Mesenchymal stem cell (in vitro differentiated cells and primary cell): ENCODE measurements around the gene DDX27.

Experiments
- DNase-seq: peaks from one replicate; pipeline ENCODE4 v3.0.0-alpha.2; 2013
- H2AFZ ChIP-seq: one replicate; pipeline ENCODE4 v1.6.1; 2013; ENCODE audit warnings: low read depth, mild to moderate bottlenecking, control low read depth, inconsistent platforms, low read length, moderate library complexity
- H2AK5ac ChIP-seq: 2 replicates; pipeline ENCODE4 v1.6.1; 2013; ENCODE audit warnings: low read length, moderate library complexity, mild to moderate bottlenecking, inconsistent platforms; ENCODE audit not compliant: severe bottlenecking
- H2BK120ac ChIP-seq: one replicate; pipeline ENCODE4 v1.6.1; 2013; ENCODE audit warnings: low read depth, mild to moderate bottlenecking, inconsistent platforms, low read length, moderate library complexity
- H2BK12ac ChIP-seq, 2 experiments: one replicate each; pipeline ENCODE4 v1.6.1; 2013; ENCODE audit warnings: inconsistent platforms in 2 of 2, low read length in 2 of 2, mild to moderate bottlenecking in 2 of 2, moderate library complexity in 2 of 2, control low read depth in 1 of 2
- H2BK15ac ChIP-seq: one replicate; pipeline ENCODE4 v1.6.1; 2013; ENCODE audit warnings: mild to moderate bottlenecking, low read depth, inconsistent platforms; ENCODE audit not compliant: poor library complexity, severe bottlenecking
- H2BK5ac ChIP-seq: 2 replicates; pipeline ENCODE4 v1.6.1; 2013; ENCODE audit warnings: low read depth, mild to moderate bottlenecking, low read length, control low read depth, inconsistent platforms; ENCODE audit not compliant: poor library complexity, severe bottlenecking
- H3K14ac ChIP-seq, 2 experiments: one replicate each; pipeline ENCODE4 v1.6.1; 2013; ENCODE audit warnings: inconsistent platforms in 2 of 2, low read length in 2 of 2, control low read depth in 1 of 2, mild to moderate bottlenecking in 1 of 2, moderate library complexity in 1 of 2
- H3K18ac ChIP-seq, 2 experiments: one replicate each; pipeline ENCODE4 v1.6.1; 2013; ENCODE audit warnings: inconsistent platforms in 2 of 2, low read length in 2 of 2, control low read depth in 1 of 2, low read depth in 1 of 2, mild to moderate bottlenecking in 1 of 2
- H3K23ac ChIP-seq, 2 experiments: one replicate each; pipeline ENCODE4 v1.6.1; 2013; ENCODE audit warnings: inconsistent platforms in 2 of 2, low read length in 2 of 2, mild to moderate bottlenecking in 2 of 2, moderate library complexity in 2 of 2, control low read depth in 1 of 2
- H3K27ac ChIP-seq: 2 replicates; pipeline ENCODE4 v1.5.1; 2013; ENCODE audit warnings: mild to moderate bottlenecking, moderate library complexity, low read length, control low read depth, inconsistent platforms; ENCODE audit not compliant: poor library complexity, severe bottlenecking
- H3K27me3 ChIP-seq, 2 experiments: 2 replicates each; pipeline versions ENCODE4 v1.6.1 to v1.7.0; 2013; ENCODE audit warnings: low read length in 2 of 2, mild to moderate bottlenecking in 2 of 2, moderate library complexity in 2 of 2, control low read depth in 1 of 2, inconsistent platforms in 1 of 2; ENCODE audit not compliant: control insufficient read depth in 1 of 2, insufficient read depth in 1 of 2
- H3K36me3 ChIP-seq, 2 experiments: 2 replicates each; pipeline versions ENCODE4 v1.6.1 to v1.7.0; 2013; ENCODE audit warnings: low read length in 2 of 2, control low read depth in 1 of 2, inconsistent platforms in 1 of 2, low read depth in 1 of 2, mild to moderate bottlenecking in 1 of 2; ENCODE audit not compliant: insufficient read depth in 2 of 2, control insufficient read depth in 1 of 2
- H3K4ac ChIP-seq, 2 experiments: one replicate each; pipeline ENCODE4 v1.6.1; 2013; ENCODE audit warnings: inconsistent platforms in 2 of 2, low read length in 2 of 2, mild to moderate bottlenecking in 2 of 2, moderate library complexity in 2 of 2, control low read depth in 1 of 2, low read depth in 1 of 2
- H3K4me1 ChIP-seq: 2 replicates; pipeline ENCODE4 v1.6.1; 2013; ENCODE audit warnings: low read depth, low read length, control low read depth; ENCODE audit not compliant: control insufficient read depth, insufficient read depth
- H3K4me2 ChIP-seq: 2 replicates; pipeline ENCODE4 v1.6.1; 2013; ENCODE audit warnings: low read length, mild to moderate bottlenecking, inconsistent platforms; ENCODE audit not compliant: poor library complexity, severe bottlenecking
- H3K4me3 ChIP-seq, 2 experiments: 2 replicates each; pipeline versions ENCODE4 v1.5.1 to v1.7.0; 2013; ENCODE audit warnings: low read length in 2 of 2, mild to moderate bottlenecking in 2 of 2, control low read depth in 1 of 2, low read depth in 1 of 2; ENCODE audit not compliant: insufficient read depth in 1 of 2
- H3K79me1 ChIP-seq: replicated peaks from 2 replicates; pipeline ENCODE4 v1.6.1; 2013; ENCODE audit warnings: mild to moderate bottlenecking, control low read depth, low read length, inconsistent platforms; ENCODE audit not compliant: poor library complexity, severe bottlenecking
- H3K9ac ChIP-seq: 2 replicates; pipeline ENCODE4 v1.7.0; 2013; ENCODE audit warnings: mild to moderate bottlenecking, low read length, moderate library complexity
- H3K9me3 ChIP-seq: 2 replicates; pipeline ENCODE4 v1.7.0; 2013; ENCODE audit warnings: mild to moderate bottlenecking, low read length; ENCODE audit not compliant: control insufficient read depth
- H4K8ac ChIP-seq: one replicate; pipeline ENCODE4 v1.6.1; 2013; ENCODE audit warnings: inconsistent platforms, mild to moderate bottlenecking, low read length, moderate library complexity
- H4K91ac ChIP-seq: one replicate; pipeline ENCODE4 v1.6.1; 2013; ENCODE audit warnings: mild to moderate bottlenecking, low read length, inconsistent platforms
- WGBS: methylation state at CpG from one replicate; pipeline ENCODE4 v1.1.7; 2013; ENCODE audit warnings: mixed read lengths; 5-methylcytosine and 5-hydroxymethylcytosine counted together
- small RNA-seq: library from polyadenylated mRNA; stranded (forward); fragments of <200 nt; extraction: miRNeasy Mini kit (QIAGEN cat#:217004); gene quantifications from one replicate; pipeline ENCODE3, GENCODE V24; 2013; ENCODE audit warnings: low read depth

Gene DDX27

DNA sequence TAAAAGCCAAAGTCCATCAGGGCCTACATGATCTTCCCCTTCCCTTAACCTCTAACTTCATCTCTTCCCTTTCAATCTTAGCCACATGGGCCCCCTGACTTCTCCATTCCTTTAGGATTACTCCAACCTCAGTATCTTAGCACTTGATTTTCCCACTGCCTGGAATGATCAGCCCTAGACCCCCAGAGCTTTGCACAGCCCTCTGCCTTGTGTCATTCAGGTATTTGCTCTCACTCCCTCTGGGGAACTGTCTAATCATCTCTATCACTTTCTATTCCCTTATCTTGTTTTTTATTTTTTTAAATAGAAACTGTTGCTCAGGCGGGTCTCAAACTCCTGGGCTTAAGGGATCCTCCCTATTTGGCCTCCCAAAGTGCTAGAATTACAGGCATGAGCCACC, 72.0 kb downstream of the DDX27 start:
- Histone ChIP-seq H3K9me3 (peaks cover 10% of the 10 kb centered on the region), H3K4me2 (no peak overlapping the region), H2AK5ac (no peak overlapping the region), H2BK5ac (no peak overlapping the region), H3K9ac (no peak overlapping the region), H3K36me3 (peaks cover 49 to 61% of the 10 kb centered on the region in 2 experiments), H3K14ac (no peak overlapping the region), H2BK15ac (no peak overlapping the region), H2BK12ac (no peak overlapping the region), H3K4me3 (no peak overlapping the region), H4K91ac (no peak overlapping the region), H3K4me1 (peaks cover 2% of the 10 kb centered on the region), H3K27ac (no peak overlapping the region), H2AFZ (no peak overlapping the region), H3K79me1 (no peaks in the 10 kb centered on the region), H3K23ac (no peak overlapping the region), H2BK120ac (no peak overlapping the region), H3K4ac (no peak overlapping the region), H4K8ac (no peak overlapping the region), H3K18ac (no peak overlapping the region), H3K27me3 (no peaks in the 10 kb centered on the region)
- peak; percentile 10 for DNase-seq
- WGBS = 100% methylated on average over 1 of the region's 1 CpG

DNA sequence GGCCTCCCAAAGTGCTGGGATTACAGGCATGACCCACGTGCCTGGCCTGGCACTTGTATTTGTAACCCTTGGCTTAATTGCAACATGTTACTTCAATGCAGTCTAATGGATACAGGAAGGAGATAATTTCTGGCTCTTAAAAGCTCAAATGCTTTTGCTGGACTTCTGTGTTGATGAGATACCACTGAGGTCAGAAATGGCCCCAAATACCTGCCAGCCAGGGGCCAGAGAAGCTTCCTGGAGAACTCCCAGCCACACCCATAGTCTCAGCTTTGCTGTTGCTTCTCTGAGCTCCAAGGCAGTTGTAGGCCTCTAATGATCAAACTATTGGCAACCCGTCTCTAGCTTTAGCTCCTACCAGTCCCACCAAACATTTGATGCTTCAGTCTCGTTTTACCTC, 72.8 kb downstream of the DDX27 start:
- H4K91ac ChIP-seq = no peak overlapping the region
- H3K9ac ChIP-seq = no peak overlapping the region
- H3K23ac ChIP-seq = no peak overlapping the region
- no peak overlapping the region for H3K14ac ChIP-seq
- DNase-seq = no peak
- no peak overlapping the region for H2BK15ac ChIP-seq
- no peaks in the 10 kb centered on the region for H3K79me1 ChIP-seq
- H3K9me3 ChIP-seq = peaks cover 2% of the 10 kb centered on the region
- no peak overlapping the region for H3K18ac ChIP-seq
- no peaks in the 10 kb centered on the region for H3K27me3 ChIP-seq
- no peak overlapping the region for H2BK120ac ChIP-seq
- H3K4me3 ChIP-seq = no peak overlapping the region
- no peak overlapping the region for H2BK5ac ChIP-seq
- H2AK5ac ChIP-seq = no peak overlapping the region
- peaks cover 41 to 53% of the 10 kb centered on the region in 2 experiments for H3K36me3 ChIP-seq
- no peak overlapping the region for H3K4ac ChIP-seq
- 89% methylated on average over 3 of the region's 3 CpGs for WGBS
- H3K4me2 ChIP-seq = no peak overlapping the region
- peaks cover 2% of the 10 kb centered on the region for H3K4me1 ChIP-seq
- no peak overlapping the region for H4K8ac ChIP-seq
- H3K27ac ChIP-seq = no peak overlapping the region
- no peak overlapping the region for H2AFZ ChIP-seq
- H2BK12ac ChIP-seq = no peak overlapping the region

DNA sequence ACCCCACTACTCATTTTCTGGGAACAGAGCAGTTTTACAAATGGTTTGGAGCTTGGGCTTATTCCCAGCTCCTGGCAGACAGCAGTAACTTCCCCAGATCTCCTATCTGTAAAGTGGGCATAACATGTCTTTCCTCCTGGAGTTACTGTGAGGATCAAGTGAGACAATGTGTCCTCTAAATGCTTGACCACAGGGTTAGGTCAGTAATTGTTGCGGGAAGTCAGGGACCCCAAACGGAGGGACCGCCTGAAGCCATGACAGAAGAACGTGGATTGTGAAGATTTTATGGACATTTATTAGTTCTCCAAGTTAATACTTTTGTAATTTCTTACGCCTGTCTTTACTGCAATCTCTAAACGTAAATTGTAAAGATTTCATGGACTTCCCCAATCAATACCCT, 73.9 kb downstream of the DDX27 start:
- no peak overlapping the region for H2AFZ ChIP-seq
- peaks cover 4% of the 10 kb centered on the region for H3K4me1 ChIP-seq
- no peak overlapping the region for H2BK12ac ChIP-seq
- H3K23ac ChIP-seq = no peak overlapping the region
- H3K14ac ChIP-seq = no peak overlapping the region
- WGBS = 100% methylated on average over 1 of the region's 6 CpGs
- no peak overlapping the region for H3K4ac ChIP-seq
- no peak overlapping the region for H3K9ac ChIP-seq
- no peak overlapping the region for H2BK5ac ChIP-seq
- H3K79me1 ChIP-seq = no peaks in the 10 kb centered on the region
- H3K36me3 ChIP-seq = peaks cover 38 to 42% of the 10 kb centered on the region in 2 experiments
- H3K27ac ChIP-seq = no peak overlapping the region
- H4K8ac ChIP-seq = no peak overlapping the region
- H3K18ac ChIP-seq = no peak overlapping the region
- H3K4me2 ChIP-seq = no peak overlapping the region
- DNase-seq = no peak
- H3K4me3 ChIP-seq = no peak overlapping the region
- no peak overlapping the region for H4K91ac ChIP-seq
- no peak overlapping the region for H2BK15ac ChIP-seq
- no peak overlapping the region for H2BK120ac ChIP-seq
- H2AK5ac ChIP-seq = no peak overlapping the region
- no peaks in the 10 kb centered on the region for H3K27me3 ChIP-seq
- H3K9me3 ChIP-seq = no peaks in the 10 kb centered on the region

Small RNA genes lying within 50 kb of the gene (small RNA-seq; reads per million reads assigned to genes)
- gene SNORD12B (5,788 reads per million, percentile 99 among the genes with 10 or more reads in this experiment), gene SNORD12C (1,999 reads per million, percentile 98 among the genes with 10 or more reads in this experiment)
